ENCODE measurements around the gene MED25. TPM values are rescaled to one million over a fixed set of nuclear protein-coding genes. Genes with fewer than 3 reads are reported as not detected.

MED25 gene
- total RNA-seq, 1 donor from 2014 or later, result 9.9 TPM

- DNase-seq (ENCODE audit: low read depth in 2 of 2), result no peak
Measured at GRCh38 chr19:49843265-49843664, 25.2 kb downstream of the MED25 start.

- DNase-seq (ENCODE audit: low read depth in 2 of 2), result no peak
Measured at GRCh38 chr19:49844138-49845095, 26.3 kb downstream of the MED25 start.

DNA sequence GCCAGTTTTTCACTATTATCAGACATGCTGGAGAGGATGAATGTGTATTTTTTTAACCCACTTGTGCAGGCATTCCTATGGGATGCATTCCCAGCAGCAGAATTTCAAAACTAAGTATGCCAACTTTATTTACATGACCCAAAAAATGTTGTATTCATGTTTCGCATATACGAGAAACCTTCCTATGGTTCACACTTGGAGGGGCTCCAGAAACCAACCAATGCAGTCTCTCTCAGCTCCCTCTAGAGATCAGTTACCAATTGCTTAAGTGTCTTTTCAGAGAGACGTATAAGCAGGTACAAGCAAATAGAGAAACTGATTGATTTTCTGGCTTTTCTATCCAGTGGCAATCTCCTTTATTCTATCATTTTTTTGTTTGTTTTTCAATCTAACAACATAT is 27.3 kb downstream of the MED25 start:
- no peak for DNase-seq (ENCODE audit: low read depth in 2 of 2)

DNA sequence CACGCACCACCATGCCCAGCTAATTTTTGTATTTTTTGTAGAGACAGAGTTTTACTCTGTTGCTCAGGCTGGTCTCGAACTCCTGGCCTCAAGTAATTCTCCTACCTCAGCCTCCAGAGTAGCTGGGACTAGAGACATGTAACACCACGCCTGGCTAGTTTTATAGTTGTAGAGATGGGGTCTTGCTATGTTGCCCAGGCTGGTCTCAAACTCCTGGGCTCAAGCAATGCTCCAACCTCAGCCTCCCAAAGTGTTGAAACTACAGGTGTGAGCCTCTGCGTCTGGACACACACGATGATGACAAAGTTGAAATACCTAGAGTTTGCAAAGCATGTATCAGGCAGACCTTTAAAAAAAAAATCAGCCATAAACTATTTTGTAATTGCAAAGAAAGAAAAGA is 28.3 kb downstream of the MED25 start:
- DNase-seq (ENCODE audit: low read depth in 2 of 2), result no peak

DNA sequence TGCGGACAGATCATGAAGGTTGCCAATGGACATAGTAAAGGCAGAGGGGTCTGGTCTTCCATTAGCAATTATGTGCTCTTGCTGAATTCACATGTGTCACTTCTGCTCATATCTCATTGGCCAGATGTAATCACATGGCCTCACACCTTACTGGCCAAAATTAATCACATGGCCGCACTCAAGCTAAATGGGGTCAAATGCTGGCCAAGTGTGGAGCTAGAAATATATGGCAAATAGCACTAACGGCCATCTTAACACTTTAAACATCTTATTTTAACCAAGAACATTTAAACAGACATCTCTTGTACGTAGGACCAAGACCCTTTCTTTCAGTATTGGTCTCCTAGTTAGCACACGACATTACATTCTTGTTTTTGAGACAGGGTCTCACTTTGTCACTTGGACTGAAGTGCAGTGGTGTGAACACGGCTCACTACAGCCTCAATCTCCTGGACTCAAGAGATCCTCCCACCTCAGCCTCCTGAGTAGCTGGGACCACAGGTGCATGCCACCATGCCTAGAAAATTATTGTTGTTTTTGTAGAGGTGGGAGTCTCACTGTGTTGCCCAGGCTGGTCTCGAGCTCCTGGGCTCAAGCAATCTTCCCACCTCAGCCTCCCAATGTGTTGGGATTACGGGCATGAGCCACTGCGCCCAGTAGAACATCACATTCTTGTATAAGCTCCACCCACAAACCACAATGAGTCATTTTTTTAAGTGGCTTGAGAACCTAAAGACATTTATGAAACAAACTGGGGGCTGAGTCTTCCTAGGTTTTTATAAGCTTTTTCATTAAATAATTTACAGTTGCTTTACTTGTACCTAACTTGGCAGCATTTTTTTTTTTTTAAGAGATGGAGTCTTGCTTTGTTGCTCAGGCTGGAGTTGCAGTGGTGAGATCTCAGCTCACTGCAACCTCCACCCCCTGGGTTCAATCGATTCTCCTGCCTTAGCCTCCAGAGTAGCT is 29.9 kb downstream of the MED25 start:
- peak in 1 of 2 donors; percentile 74 for DNase-seq (ENCODE audit: low read depth in 2 of 2)

DNA sequence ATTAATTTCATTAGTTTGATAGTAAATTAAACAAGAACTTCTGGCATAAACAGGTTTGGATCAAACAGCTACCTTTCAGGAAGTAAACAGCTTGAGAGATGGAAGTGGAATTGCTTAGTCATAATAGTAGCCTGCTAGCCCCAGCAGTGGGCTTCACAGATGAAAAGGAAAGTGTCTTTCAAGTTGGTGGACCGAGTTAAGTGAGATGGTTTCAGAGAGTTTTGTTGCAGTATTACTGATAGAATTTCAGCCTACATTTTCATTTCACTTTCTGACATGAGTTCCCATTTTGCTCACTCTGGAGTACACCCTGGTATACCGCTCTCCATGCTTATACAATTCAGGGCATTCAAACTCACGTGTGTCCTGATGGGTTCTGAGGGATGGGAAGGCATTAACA is 30.8 kb downstream of the MED25 start:
- no peak for DNase-seq (ENCODE audit: low read depth in 2 of 2)

DNA sequence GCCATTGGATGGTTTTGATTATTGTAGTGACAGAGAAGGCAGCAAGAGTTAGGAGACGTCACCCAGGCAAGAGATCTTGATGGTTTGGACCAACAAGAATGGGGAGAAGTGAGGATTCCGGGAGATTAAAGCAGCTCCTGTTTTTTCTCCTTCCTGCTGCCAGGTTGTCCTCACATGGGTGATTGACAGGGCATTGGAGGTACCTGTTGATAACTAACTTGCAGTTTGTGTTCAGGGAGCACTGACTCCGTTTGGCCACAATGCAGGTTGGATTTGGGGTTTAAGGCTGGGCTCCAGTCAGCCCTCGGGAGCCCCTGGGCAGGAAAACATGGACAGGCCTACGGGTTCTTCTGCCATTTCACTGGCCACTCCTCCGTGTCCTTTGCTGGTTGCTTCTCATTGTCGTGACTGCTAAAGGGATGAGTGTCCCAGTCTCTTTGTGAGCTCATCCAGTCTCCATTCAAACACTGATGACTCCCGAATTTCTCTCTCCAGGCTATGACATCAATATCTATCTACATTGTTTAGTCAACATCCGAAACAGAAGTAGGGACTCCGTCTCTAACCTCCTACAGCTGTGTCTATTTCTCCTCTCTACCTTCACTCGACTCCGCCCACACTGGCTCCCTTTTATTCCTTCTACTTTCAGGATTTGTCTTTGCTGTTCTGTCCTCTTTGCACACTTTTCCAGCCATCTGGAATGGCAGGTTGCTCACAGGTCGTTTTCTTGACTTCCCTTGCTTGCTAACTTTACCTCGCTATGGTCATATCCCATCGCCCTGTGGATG is 31.5 kb downstream of the MED25 start:
- DNase-seq (ENCODE audit: low read depth in 2 of 2), result no peak

DNA sequence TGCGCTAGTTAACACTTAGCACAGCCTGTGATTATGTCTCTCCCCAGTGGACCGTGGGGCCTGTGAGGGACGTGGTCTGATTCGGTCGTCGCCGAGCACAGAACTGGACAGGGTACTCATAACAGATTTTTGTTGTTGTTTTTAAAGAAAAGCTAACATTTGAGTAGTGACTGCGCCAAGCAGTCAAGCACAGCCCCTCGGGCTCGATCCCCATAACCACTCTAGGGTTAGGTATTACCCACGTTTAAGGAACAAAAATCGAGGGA is 32.1 kb downstream of the MED25 start:
- DNase-seq (ENCODE audit: low read depth in 2 of 2), result no peak

GRCh38 chr19:49850487-49851342 is 32.6 kb downstream of the MED25 start, which contains the start of gene PTOV1:
TSS of gene PTOV1 (plus strand) at chr19:49851159.
- peak; percentile 92 to 95 for DNase-seq (ENCODE audit: low read depth in 2 of 2)

DNA sequence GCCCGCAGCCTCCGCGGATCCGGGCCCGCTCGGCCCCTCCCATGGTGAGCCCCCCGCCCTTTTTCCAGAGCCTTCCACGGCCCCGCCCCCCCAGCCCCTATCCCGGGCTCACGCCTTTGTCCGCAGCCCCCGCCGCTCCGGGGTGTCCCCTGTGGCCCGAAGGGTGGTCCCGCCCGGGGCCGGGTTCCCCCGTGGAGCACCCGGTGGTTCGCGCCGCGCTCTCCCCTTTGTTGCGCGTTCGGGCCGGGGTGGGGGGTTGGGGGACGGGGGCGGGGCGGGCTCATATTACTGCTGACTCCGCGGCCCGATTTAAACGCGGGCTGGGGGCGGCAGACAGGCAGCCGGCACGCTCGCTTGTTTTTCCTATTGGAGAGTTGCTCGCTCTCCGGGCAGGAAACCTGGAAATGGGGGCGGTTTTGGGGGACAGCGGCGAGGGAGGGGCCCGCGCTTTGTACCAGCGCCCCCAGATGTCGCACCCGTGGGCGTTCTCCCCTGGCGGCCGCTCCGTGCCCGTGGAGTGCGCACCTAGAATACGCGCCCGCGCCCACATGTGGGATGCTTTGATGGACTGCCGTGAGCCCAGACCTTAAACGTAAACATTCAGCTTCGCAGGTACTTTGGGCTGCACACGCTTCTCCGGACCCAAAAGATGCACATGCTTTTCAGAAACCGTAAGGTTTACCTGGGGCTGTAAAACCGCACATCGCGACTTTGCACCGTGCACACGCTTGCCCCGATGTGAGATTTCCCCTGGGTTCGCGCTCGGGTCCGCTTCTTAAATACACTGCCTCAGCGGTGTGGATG is 33.6 kb downstream of the MED25 start:
- DNase-seq (ENCODE audit: low read depth in 2 of 2), result peak; percentile 33 to 56

DNA sequence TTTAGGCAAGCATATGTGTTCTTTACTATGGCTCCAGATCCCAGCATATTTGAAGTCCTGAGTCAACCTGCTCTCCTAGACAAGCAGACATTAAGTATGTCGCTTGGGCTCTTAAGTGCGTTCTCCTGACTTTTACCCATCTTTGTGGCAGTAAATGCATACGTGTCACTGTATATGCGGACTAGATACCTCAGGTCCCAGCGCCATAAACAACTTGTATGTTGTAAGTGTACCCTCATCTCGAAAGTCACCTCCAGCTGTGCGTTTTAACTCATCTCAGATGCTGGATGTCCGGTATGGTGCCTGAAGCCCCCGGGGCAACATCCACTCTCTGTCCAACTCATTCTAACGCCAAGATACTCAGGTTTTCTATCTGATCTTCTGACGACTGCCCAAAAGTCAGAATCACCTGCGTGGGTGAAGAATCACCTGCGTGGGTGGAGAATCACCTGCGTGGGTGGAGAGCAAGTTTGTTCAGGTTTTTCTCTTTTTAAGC is 34.6 kb downstream of the MED25 start:
- no peak for DNase-seq (ENCODE audit: low read depth in 2 of 2)

- DNase-seq (ENCODE audit: low read depth in 2 of 2), result no peak
Measured at GRCh38 chr19:49853852-49854377, 35.8 kb downstream of the MED25 start.

GRCh38 chr19:49854378-49855263 is 36.5 kb downstream of the MED25 start:
- DNase-seq (ENCODE audit: low read depth in 2 of 2), result no peak

DNA sequence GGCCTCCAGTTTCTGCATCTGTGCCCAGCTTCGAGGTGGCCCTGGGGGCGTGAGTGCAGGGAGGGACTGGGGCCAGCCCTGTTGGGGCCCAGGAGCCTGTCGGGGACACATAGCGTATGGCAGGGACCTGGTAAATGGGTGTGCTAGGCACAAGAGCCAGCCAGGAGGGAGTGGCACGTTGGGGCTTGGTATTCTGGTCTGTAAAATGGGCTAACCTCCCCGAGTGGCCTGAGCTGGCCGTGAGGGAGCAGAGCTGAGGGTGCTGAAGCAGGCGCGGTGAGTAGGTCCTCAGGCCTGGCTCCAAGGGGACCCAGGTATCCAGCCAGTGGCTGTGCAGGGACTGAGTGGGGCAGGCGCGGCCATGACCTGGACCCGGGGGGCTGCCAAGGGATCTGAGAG is 37.2 kb downstream of the MED25 start:
- no peak for DNase-seq (ENCODE audit: low read depth in 2 of 2)

GRCh38 chr19:49855676-49856573 is 37.8 kb downstream of the MED25 start:
- no peak for DNase-seq (ENCODE audit: low read depth in 2 of 2)

GRCh38 chr19:49856574-49857021 is 38.5 kb downstream of the MED25 start:
- no peak for DNase-seq (ENCODE audit: low read depth in 2 of 2)
